ENCODE results near the gene CWC22. TPM values are rescaled to one million over a fixed set of nuclear protein-coding genes. Genes with fewer than 3 reads are reported as not detected.
"Not testable (repeated sequence)": the region's sequence is repeated elsewhere in the genome, so short reads cannot be mapped to it uniquely, and the experiment has no call there.

The CWC22 gene
- total RNA-seq, 1 donor from 2014 or later, result 11.8 TPM

DNA sequence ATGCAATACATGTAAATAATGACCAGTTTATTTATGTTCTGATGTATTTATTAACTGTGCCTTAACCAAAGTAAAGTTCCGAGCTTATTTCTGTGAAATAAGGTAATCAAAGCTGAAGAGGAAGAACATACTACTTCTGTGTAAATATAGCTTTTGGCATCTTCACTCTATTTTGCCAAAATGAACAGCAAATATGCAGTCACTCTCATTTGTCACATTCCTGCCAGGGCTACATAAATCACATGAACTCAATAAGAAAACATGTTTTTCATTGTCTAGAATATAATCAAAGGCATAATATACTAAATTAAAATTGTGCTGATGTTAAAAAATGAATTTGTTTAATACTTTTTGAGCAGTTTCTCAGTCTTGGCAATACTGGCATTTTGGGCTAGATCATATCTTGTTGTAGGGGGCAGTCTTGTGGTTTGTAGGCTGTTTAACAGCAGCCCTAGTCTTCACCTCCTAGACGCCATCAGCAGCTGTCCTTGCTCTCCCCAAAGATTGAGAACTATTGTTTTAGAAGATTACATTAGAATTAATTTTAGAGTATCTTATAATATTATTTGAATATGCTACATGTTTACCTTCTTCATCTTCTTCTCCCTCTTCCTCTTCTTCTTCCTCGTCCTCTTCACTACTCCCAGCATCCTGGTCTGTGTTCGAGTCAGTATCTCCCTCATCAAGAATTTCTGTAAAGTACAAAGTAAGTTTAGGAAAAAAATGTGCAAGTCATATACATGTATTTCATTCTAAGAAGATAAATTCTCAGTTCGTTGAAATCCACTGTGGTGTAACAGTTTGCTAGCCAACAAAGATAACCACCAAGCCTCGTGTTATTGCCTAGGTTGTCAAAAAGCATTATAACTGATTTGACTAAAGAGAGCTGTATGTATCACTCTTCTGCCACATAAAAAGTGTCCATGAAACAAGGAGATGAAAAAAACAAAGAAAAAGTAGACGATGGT is 41.5 kb downstream of the CWC22 start:
- intact Hi-C loops (cut with DNase I), result no loop called here
- ATAC-seq (no peak), DNase-seq (ENCODE audit: missing footprints) (no peak)

GRCh38 chr2:179963626-179964025 is 43.5 kb downstream of the CWC22 start:
- no peak for DNase-seq (ENCODE audit: missing footprints)
- intact Hi-C loops (cut with DNase I), result no loop called here
- ATAC-seq, result no peak

GRCh38 chr2:179958251-179958650 is 48.8 kb downstream of the CWC22 start:
- DNase-seq (ENCODE audit: missing footprints); ATAC-seq; intact Hi-C loops (cut with DNase I): not testable (repeated sequence)

DNA sequence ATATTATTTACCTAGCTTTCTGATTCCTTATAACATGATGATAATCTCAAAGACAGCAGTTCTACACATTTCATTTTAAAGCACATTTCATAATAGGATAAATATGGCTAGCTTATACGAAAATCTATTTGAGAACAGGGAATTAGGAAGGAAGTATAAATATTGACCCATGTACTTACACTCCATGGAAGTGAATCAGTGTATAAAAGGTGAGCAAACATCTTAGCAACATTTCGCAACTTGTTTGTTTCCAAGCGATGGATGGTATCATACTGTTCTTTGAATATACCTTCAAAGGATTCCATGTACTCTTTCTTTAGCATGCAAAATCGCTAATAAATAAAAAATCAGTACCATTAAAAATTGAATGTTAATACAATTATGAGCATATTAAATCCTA is 53.1 kb downstream of the CWC22 start:
- no peak for ATAC-seq
- intact Hi-C loops (cut with DNase I), result no loop called here
- DNase-seq (ENCODE audit: missing footprints), result no peak

GRCh38 chr2:179953359-179953758 is 53.7 kb downstream of the CWC22 start:
- intact Hi-C loops (cut with DNase I), result no loop called here
- ATAC-seq, result no peak
- DNase-seq (ENCODE audit: missing footprints), result no peak

DNA sequence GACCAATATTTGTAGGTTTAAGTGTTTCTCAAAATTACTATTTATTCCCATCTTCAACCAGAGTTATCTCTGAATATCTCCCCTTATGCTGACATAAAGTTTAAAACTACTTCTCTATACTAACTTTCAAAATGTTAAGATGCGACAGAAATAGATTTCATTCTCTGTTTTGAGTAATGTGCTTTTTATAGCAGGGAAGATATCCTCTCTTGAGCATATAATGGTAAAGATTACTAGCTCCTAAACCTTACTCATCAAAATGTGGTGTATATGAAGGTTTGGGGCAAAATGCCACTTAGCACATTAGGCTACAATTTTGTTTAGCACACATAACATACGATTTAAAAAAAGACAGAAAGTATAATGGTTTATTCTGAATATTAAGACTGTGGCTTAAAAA is 54.4 kb downstream of the CWC22 start:
- intact Hi-C loops (cut with DNase I), result no loop called here
- no peak for ATAC-seq
- no peak for DNase-seq (ENCODE audit: missing footprints)

- DNase-seq (ENCODE audit: missing footprints) (no peak), ATAC-seq (no peak)
- intact Hi-C loops (cut with DNase I), result no loop called here
These were observed 55.4 kb downstream of the CWC22 start for GRCh38 chr2:179951680-179952079.

DNA sequence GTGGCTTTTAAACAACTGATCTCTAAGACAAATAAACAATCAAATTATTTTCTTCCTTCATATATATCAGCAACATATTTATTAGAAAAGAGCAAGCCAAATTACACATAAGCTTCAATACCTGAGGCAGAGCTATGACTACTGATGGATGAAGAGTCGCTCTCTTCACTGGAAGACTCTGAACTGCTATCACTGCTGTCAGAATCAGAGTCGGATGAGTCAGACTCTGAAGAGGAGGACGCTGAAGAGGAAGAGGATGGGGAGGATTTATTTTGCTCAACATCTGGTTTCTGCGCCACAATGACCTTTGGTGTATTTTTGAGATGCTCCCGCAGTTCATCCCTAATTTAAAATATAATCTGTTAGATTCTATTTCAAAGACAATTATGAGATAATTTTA is 56.7 kb downstream of the CWC22 start:
- intact Hi-C loops (cut with DNase I), result no loop called here
- ATAC-seq (no peak), DNase-seq (ENCODE audit: missing footprints) (no peak)

DNA sequence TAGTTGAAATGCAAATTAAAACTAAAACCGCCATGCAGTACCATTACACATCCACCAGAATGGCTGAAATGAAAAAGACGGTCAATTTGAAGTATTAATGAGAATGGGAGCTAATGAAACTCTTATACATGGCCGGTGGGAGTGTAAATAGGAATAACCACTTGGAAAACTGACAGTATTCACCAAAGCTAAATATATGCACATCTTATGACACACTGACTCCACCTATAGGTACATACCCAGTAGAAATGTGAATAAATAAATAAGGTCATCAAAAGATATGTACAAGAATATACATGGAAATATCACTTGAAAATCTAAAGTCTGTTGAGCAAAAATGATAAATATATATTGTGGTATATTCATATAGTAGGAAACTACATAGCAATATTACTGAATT is 57.7 kb downstream of the CWC22 start:
- ATAC-seq (no peak), DNase-seq (ENCODE audit: missing footprints) (no peak)
- intact Hi-C loops (cut with DNase I), result no loop called here

- DNase-seq (ENCODE audit: missing footprints) (no peak), ATAC-seq (no peak)
- intact Hi-C loops (cut with DNase I), result no loop called here
These were observed 59.0 kb downstream of the CWC22 start for GRCh38 chr2:179948058-179948457.

- ATAC-seq, result no peak
- DNase-seq (ENCODE audit: missing footprints), result no peak
- intact Hi-C loops (cut with DNase I), result no loop called here
These were observed 60.1 kb downstream of the CWC22 start for GRCh38 chr2:179946810-179947615.

- no peak for DNase-seq (ENCODE audit: missing footprints)
- ATAC-seq, result no peak
- intact Hi-C loops (cut with DNase I), result no loop called here
These were observed 60.8 kb downstream of the CWC22 start for GRCh38 chr2:179946346-179946745.

- DNase-seq (ENCODE audit: missing footprints) (no peak), ATAC-seq (no peak)
- intact Hi-C loops (cut with DNase I), result no loop called here
These were observed 67.8 kb downstream of the CWC22 start for GRCh38 chr2:179939259-179939658.

- intact Hi-C loops (cut with DNase I), result no loop called here
- ATAC-seq, result no peak
These were observed 69.1 kb downstream of the CWC22 start for GRCh38 chr2:179938026-179938425.

GRCh38 chr2:179936654-179937053 is 70.4 kb downstream of the CWC22 start:
- DNase-seq (ENCODE audit: missing footprints) (no peak), ATAC-seq (no peak)
- intact Hi-C loops (cut with DNase I), result no loop called here

More at GRCh38 chr2:179938026-179938425, 69.1 kb downstream of the CWC22 start:
- no peak for DNase-seq (ENCODE audit: missing footprints)

DNA sequence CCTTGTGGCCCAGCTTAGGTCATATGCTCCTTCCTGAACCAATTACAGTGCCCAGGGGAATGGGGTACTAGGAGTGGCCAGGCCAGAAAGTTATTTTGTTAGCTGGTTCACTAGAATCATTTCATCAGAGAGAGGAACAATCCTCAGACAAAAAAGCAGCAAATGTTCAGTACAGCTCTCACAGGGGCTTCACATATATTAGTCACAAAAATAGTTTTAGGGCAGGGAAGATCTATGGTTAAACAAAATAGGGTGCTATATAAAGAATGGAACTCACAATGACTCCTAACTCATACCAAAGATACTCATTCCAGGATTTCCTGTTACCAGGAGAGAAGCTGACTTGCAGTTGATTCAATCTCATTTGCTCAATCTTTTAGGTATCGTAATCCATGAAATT is 71.0 kb downstream of the CWC22 start:
- no peak for DNase-seq (ENCODE audit: missing footprints)
- no peak for ATAC-seq
- intact Hi-C loops (cut with DNase I), result no loop called here

DNA sequence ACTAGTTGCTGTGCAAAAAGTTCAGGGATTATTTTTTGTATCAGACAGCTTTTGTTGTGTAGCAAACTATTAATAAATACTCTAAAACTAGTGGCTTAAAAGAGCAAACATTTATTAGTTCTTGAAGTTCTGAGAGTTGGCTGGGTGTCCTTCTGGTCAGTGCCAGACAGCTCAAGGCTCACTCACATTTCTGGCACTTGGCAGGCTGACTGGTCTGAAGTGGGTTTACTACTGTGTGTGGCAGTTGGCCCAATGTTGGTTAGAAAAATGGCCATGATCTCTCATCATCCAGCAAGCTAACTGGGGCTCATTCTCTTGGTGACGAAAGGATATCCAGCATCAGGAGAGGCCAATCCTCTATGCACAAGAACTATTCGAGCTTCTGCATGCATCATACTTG is 74.3 kb downstream of the CWC22 start:
- intact Hi-C loops (cut with DNase I), result no loop called here
- DNase-seq (ENCODE audit: missing footprints) (peak; percentile 64), ATAC-seq (peak; percentile 91)

DNA sequence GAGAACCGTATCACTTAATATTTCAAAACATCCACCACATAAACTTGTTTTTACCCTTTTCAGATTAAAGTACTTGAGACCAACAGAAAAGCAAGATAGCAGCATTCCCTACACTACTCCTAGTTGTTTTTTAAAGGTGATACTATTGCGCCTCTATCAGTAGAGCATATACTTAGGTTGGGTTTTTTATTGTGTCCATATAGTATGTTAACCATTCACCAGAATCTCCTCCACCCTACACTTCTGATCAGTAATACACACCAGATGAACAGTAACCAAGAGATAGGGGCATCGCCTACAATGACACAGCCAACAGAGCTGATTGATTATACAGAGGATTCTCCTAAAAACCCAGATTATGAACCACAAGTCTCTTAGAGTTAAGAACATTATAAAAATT is 75.6 kb downstream of the CWC22 start:
- ATAC-seq, result no peak
- no peak for DNase-seq (ENCODE audit: missing footprints)
- intact Hi-C loops (cut with DNase I), result no loop called here

DNA sequence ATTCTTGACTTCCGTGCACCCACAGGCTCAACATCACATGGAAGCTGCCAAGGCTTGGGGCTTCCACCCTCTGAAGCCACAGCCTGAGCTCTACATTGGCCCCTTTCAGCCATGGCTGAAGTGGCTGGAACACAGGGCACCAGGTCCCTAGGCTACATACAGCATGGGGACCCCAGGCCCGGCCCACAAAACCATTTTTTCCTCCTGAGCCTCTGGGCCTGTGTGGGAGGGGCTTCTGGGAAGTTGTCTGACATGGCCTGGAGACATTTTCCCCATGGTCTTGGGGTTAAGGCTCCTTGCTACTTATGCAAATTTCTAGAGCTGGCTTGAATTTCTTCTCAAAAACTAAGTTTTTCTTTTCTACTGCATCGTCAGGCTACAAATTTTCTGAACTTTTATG is 77.1 kb downstream of the CWC22 start:
- DNase-seq (ENCODE audit: missing footprints); ATAC-seq; intact Hi-C loops (cut with DNase I): not testable (repeated sequence)

DNA sequence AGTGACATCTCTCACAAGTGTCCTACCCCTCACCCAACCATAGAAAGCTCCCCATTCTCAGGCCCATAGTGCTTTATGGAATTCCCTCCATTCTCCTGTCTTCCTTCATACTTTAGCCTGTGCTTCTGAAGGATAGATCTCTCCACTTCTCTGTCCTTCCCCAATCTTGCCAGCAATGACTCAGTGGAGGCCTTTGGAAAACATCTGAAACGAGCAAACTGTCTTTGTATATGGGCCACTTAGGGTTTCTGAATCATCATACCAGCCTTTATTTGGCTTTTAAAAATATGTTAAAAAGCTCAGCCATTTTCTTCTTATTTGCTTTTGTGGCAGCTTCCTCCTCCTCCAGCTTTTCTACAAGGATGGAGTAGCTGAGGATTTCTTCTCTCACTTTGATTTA is 80.1 kb downstream of the CWC22 start:
- intact Hi-C loops (cut with DNase I), result no loop called here
- ATAC-seq, result no peak

More for the DNA sequence above, 80.1 kb downstream of the CWC22 start:
- no peak for DNase-seq (ENCODE audit: missing footprints)
